Activated CD4-positive, alpha-beta memory T cell treated with anti-CD3 and anti-CD28 coated beads for 36 hours (primary cell): ENCODE data around the gene LCE1D. TPM values are rescaled to one million over a fixed set of nuclear protein-coding genes. Genes with fewer than 3 reads are reported as not detected.

Source experiments
- CTCF ChIA-PET: fragments of 350-600 bp; sonication (Branson Sonifier 250); formaldehyde crosslinking; loops from one replicate; lab custom pipeline; 2021; ENCODE audit warnings: antibody characterized with exemption, inconsistent platforms; lab: Charles Lee
- POLR2A ChIA-PET: fragments of 350-600 bp; sonication (Branson Sonifier 250); formaldehyde crosslinking; loops from one replicate; lab custom pipeline; 2021; ENCODE audit warnings: antibody characterized with exemption; lab: Charles Lee
- DNase-seq: peaks from one replicate; pipeline ENCODE4 v3.0.0-alpha.2; 2020
- H3K27ac Mint-ChIP-seq: one replicate; pipeline ENCODE4 v1.8.0; 2021; ENCODE audit warnings: mixed read lengths
- H3K27me3 Mint-ChIP-seq: one replicate; pipeline ENCODE4 v1.8.0; 2021; ENCODE audit warnings: mixed read lengths
- H3K36me3 Mint-ChIP-seq: one replicate; pipeline ENCODE4 v1.8.0; 2021; ENCODE audit warnings: mixed read lengths
- H3K4me1 Mint-ChIP-seq: one replicate; pipeline ENCODE4 v1.8.0; 2021; ENCODE audit warnings: low read depth, mixed read lengths
- H3K4me3 Mint-ChIP-seq: one replicate; pipeline ENCODE4 v1.8.0; 2021; ENCODE audit warnings: mild to moderate bottlenecking, mixed read lengths
- H3K9me3 Mint-ChIP-seq: one replicate; pipeline ENCODE4 v1.8.0; 2021; ENCODE audit warnings: mixed read lengths
- intact Hi-C: fragments of 100-400 bp; cut with micrococcal nuclease; formaldehyde crosslinking; loops from one replicate; pipeline ENCODE4 v1.15.1; 2023
- total RNA-seq, 2 experiments: library from RNA; stranded (reverse); gene quantifications; one replicate each; pipeline ENCODE4 v1.2.3, GENCODE V29; 2021

LCE1D gene, protein sequence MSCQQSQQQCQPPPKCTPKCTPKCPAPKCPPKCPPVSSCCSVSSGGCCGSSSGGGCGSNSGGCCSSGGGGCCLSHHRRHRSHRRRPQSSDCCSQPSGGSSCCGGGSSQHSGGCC
- not detected for total RNA-seq

GRCh38 chr1:152796421-152796820 lies at the start of gene LCE1D:
Gene LCE1D, plus strand, starts transcription at chr1:152796721. Its CDS starts 1,074 bp downstream, at chr1:152797795.
- no peaks in the 10 kb centered on the region for H3K4me1 Mint-ChIP-seq
- ChIA-PET CTCF (no interaction called here), POLR2A (no interaction called here)
- no peak for DNase-seq
- peaks cover 16% of the 10 kb centered on the region for H3K27me3 Mint-ChIP-seq
- intact Hi-C loops: no loop called here
- no peak within 1 kb of the TSS for H3K4me3 Mint-ChIP-seq
- H3K27ac Mint-ChIP-seq: no peak within 1 kb of the TSS
- no peaks in the 10 kb centered on the region for H3K9me3 Mint-ChIP-seq
- no peaks in the 10 kb centered on the region for H3K36me3 Mint-ChIP-seq

DNA sequence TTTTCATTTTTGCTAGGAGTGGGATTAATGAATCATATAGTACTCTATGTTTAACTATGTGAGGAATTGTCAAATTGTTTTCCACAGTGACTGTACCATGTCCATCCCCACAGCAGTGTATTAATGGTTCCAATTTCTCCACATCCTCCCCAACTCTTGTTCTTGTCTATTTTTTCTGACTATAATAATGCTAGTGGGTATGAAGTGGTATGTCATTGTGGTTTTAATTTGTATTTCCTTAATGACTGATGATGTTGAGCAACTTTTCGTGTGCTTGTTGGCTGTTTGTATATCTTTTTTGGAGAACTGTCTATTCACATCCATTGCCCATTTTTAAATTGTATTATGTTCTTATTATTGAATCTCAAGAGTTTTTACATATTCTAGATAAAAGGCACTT lies 48.7 kb upstream of the LCE1D start:
- Mint-ChIP-seq H3K4me1 (no peaks in the 10 kb centered on the region), H3K4me3 (no peak overlapping the region), H3K9me3 (no peaks in the 10 kb centered on the region), H3K27ac (no peak overlapping the region), H3K27me3 (peaks cover 30% of the 10 kb centered on the region), H3K36me3 (no peaks in the 10 kb centered on the region)
- ChIA-PET CTCF (no interaction called here), POLR2A (no interaction called here)
- no peak for DNase-seq
- intact Hi-C loops: no loop called here

- Mint-ChIP-seq H3K27ac (no peak overlapping the region), H3K4me1 (no peaks in the 10 kb centered on the region), H3K36me3 (no peaks in the 10 kb centered on the region), H3K27me3 (peaks cover 24% of the 10 kb centered on the region), H3K9me3 (no peaks in the 10 kb centered on the region), H3K4me3 (no peak overlapping the region)
- POLR2A ChIA-PET: no interaction called here
- intact Hi-C loops: no loop called here
- DNase-seq: no peak
- CTCF ChIA-PET: no interaction called here
These were observed 44.3 kb upstream of the LCE1D start for GRCh38 chr1:152752225-152752624.

DNA sequence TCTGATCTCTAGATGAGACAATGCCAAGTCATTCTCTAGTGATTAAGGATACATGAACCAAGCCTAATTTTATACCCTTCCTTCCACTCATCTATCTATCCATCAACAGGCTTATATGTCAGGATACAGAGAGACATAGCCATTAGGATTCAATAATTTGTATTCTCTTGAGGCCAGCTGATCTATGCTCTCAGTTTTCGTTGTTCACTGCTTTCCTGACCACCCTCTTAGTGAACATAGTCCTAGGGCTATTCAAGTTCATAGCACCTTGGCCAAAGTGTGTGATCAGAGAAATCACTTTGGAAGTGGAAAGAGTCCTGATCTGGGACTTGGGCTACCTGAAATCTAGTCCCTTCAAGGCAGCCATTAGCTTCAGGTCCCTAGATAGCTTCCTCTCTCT lies 42.9 kb upstream of the LCE1D start:
- Mint-ChIP-seq H3K36me3 (no peaks in the 10 kb centered on the region), H3K27ac (no peak overlapping the region), H3K27me3 (peaks cover 26% of the 10 kb centered on the region), H3K4me1 (no peaks in the 10 kb centered on the region), H3K9me3 (no peaks in the 10 kb centered on the region), H3K4me3 (no peak overlapping the region)
- ChIA-PET CTCF (no interaction called here), POLR2A (no interaction called here)
- DNase-seq: no peak
- intact Hi-C loops: no loop called here

DNA sequence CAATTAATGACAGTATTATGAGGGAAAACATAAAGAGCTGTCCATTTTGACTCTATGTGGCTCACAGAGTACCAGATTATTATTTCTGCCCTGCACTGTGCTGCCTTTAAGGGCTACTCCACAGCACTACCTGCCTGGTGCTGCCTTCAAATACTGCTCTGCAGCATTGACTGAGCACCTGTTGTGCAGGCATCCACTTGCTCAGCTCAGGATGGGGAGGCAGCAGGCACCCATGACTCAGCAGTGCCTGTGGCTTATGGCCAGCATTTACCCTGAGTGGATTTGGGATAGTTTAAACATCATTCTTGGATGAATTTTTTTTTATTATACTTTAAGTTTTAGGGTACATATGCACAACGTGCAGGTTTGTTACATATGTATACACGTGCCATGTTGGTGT lies 39.6 kb upstream of the LCE1D start:
- H3K4me1 Mint-ChIP-seq: no peaks in the 10 kb centered on the region
- CTCF ChIA-PET: no interaction called here
- H3K9me3 Mint-ChIP-seq: no peaks in the 10 kb centered on the region
- H3K36me3 Mint-ChIP-seq: no peaks in the 10 kb centered on the region
- peaks cover 19% of the 10 kb centered on the region for H3K27me3 Mint-ChIP-seq
- H3K4me3 Mint-ChIP-seq: no peak overlapping the region
- intact Hi-C loops: no loop called here
- POLR2A ChIA-PET: no interaction called here
- H3K27ac Mint-ChIP-seq: no peak overlapping the region
- no peak for DNase-seq

- no peaks in the 10 kb centered on the region for H3K4me1 Mint-ChIP-seq
- no peaks in the 10 kb centered on the region for H3K9me3 Mint-ChIP-seq
- no peak within 1 kb of the TSS for H3K4me3 Mint-ChIP-seq
- POLR2A ChIA-PET: no interaction called here
- peaks cover 16% of the 10 kb centered on the region for H3K27me3 Mint-ChIP-seq
- H3K36me3 Mint-ChIP-seq: no peaks in the 10 kb centered on the region
- H3K27ac Mint-ChIP-seq: no peak within 1 kb of the TSS
- DNase-seq: no peak
- CTCF ChIA-PET: no interaction called here
- intact Hi-C loops: no loop called here
These were observed 38.8 kb upstream of the LCE1D start, which contains the start of gene KPRP for GRCh38 chr1:152757747-152758146. Gene KPRP, plus strand, starts transcription at chr1:152758025. Its CDS starts 1,564 bp downstream, at chr1:152759589.

GRCh38 chr1:152758636-152759035 lies 37.9 kb upstream of the LCE1D start:
- H3K4me3 Mint-ChIP-seq: no peak overlapping the region
- no peaks in the 10 kb centered on the region for H3K9me3 Mint-ChIP-seq
- no peak for DNase-seq
- H3K4me1 Mint-ChIP-seq: no peaks in the 10 kb centered on the region
- peaks cover 16% of the 10 kb centered on the region for H3K27me3 Mint-ChIP-seq
- CTCF ChIA-PET: no interaction called here
- H3K27ac Mint-ChIP-seq: no peak overlapping the region
- POLR2A ChIA-PET: no interaction called here
- no peaks in the 10 kb centered on the region for H3K36me3 Mint-ChIP-seq
- intact Hi-C loops: no loop called here

GRCh38 chr1:152759453-152760173 lies 36.9 kb upstream of the LCE1D start:
- Mint-ChIP-seq H3K27me3 (peaks cover 9% of the 10 kb centered on the region), H3K27ac (no peak overlapping the region), H3K4me1 (no peaks in the 10 kb centered on the region), H3K4me3 (no peak overlapping the region), H3K36me3 (no peaks in the 10 kb centered on the region), H3K9me3 (no peaks in the 10 kb centered on the region)
- DNase-seq: no peak
- POLR2A ChIA-PET: no interaction called here
- intact Hi-C loops: no loop called here
- CTCF ChIA-PET: no interaction called here

GRCh38 chr1:152760551-152761190 lies 35.9 kb upstream of the LCE1D start:
- ChIA-PET CTCF (no interaction called here), POLR2A (no interaction called here)
- no peak for DNase-seq
- no peaks in the 10 kb centered on the region for H3K9me3 Mint-ChIP-seq
- intact Hi-C loops: no loop called here
- no peak overlapping the region for H3K27ac Mint-ChIP-seq
- peaks cover 9% of the 10 kb centered on the region for H3K27me3 Mint-ChIP-seq
- H3K4me3 Mint-ChIP-seq: no peak overlapping the region
- H3K4me1 Mint-ChIP-seq: no peaks in the 10 kb centered on the region
- no peaks in the 10 kb centered on the region for H3K36me3 Mint-ChIP-seq

DNA sequence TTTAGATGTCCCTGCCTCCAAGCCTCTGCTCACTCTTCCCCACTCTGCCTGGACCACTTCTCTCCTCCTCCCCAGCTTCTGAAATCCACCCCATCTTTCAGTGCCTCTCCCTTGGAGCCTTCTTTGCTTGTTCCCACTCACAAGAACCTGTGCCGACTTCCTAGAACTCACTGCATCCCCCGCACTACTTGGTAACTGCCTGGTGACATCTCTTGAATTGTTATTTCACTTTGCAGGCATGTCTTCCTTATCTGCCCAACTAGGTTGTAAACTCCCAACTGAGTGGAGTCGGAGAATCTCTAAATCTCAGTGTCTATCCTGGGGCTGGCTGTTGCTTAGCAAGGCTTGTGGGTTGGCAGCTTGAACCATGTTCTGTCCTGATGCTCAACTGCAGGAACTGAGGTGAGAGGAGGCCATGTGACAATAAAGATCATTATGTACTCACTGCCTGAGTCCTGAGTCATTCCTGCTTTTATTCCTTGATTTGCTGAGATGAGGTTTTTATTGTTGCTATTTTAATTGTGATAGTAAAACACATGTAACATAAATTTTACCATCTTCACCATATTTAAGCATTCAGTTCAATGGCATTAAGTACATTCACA lies 34.8 kb upstream of the LCE1D start:
- Mint-ChIP-seq H3K4me3 (no peak overlapping the region), H3K27ac (no peak overlapping the region), H3K36me3 (no peaks in the 10 kb centered on the region), H3K9me3 (no peaks in the 10 kb centered on the region), H3K27me3 (peaks cover 9% of the 10 kb centered on the region), H3K4me1 (no peaks in the 10 kb centered on the region)
- no peak for DNase-seq
- ChIA-PET POLR2A (no interaction called here), CTCF (no interaction called here)
- intact Hi-C loops: no loop called here

GRCh38 chr1:152768847-152769533 lies 27.5 kb upstream of the LCE1D start:
- Mint-ChIP-seq H3K27ac (no peak overlapping the region), H3K4me3 (no peak overlapping the region), H3K9me3 (no peaks in the 10 kb centered on the region), H3K4me1 (no peaks in the 10 kb centered on the region), H3K27me3 (peaks cover 2% of the 10 kb centered on the region), H3K36me3 (no peaks in the 10 kb centered on the region)
- CTCF ChIA-PET: interaction anchor here (0.5 kb wide), 1 partner anchor 115 kb away, joined by 3 read pairs; no protein-coding TSS in a partner anchor
- POLR2A ChIA-PET: no interaction called here
- intact Hi-C loops: no loop called here
- no peak for DNase-seq

DNA sequence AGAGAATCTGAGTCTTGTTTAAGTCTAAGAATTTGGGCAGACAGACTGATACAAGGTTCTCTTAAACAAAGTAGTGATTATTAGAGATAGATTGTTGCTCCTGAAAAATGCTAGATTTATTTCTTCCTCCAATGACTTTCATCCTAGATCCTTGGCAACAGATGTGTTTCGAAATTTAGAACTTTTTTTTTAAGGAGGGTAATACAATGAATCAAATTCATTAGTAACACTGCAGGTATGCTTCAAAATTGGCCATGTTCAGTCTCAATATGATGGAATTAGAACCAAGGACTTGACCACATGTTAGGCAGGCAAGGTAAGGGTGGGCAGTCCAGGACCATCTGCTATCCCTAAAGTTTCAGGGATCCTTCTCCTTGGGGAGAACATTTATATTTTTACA lies 26.1 kb upstream of the LCE1D start:
- DNase-seq: no peak
- H3K4me1 Mint-ChIP-seq: no peaks in the 10 kb centered on the region
- no peaks in the 10 kb centered on the region for H3K9me3 Mint-ChIP-seq
- CTCF ChIA-PET: no interaction called here
- no peaks in the 10 kb centered on the region for H3K36me3 Mint-ChIP-seq
- H3K4me3 Mint-ChIP-seq: no peak overlapping the region
- peaks cover 10% of the 10 kb centered on the region for H3K27me3 Mint-ChIP-seq
- POLR2A ChIA-PET: no interaction called here
- H3K27ac Mint-ChIP-seq: no peak overlapping the region
- intact Hi-C loops: no loop called here
